Heart left ventricle (tissue), 16 donors: Measurements from ENCODE around the gene MGME1. TPM values are rescaled to one million over a fixed set of nuclear protein-coding genes. Genes with fewer than 3 reads are reported as not detected.

Experiments used
- ATAC-seq, 4 donors: fragments of 200-7000 bp; cut with Tn5 transposase; one replicate each; pipeline ENCODE4 v1.9.1; 2020 to 2022; ENCODE audit warnings: moderate library complexity in 4 of 4, mild to moderate bottlenecking in 3 of 4, moderate number of reproducible peaks in 1 of 4
- DNase-seq, 5 donors: peaks; one replicate each; pipeline ENCODE4 v3.0.0-alpha.2; 2020
- H3K27ac ChIP-seq, 12 donors: fragments of 200-600 bp; sonication (generic) in 4 of 12; one replicate each; pipeline versions ENCODE4 v1.5.0 to v1.8.0; 2016 to 2022; ENCODE audit warnings: mild to moderate bottlenecking in 2 of 12
- H3K27me3 ChIP-seq, 9 donors: fragments of 200-600 bp; sonication (generic) in 2 of 9; one replicate each; pipeline versions ENCODE4 v1.5.1 to v1.8.0; 2016 to 2022; ENCODE audit warnings: mild to moderate bottlenecking in 3 of 9
- H3K36me3 ChIP-seq, 9 donors: fragments of 200-600 bp; sonication (generic) in 2 of 9; one replicate each; pipeline versions ENCODE4 v1.5.0 to v1.8.0; 2018 to 2022; ENCODE audit warnings: mild to moderate bottlenecking in 2 of 9
- H3K4me1 ChIP-seq, 12 donors: fragments of 200-600 bp; sonication (generic) in 4 of 12; one replicate each; pipeline versions ENCODE4 v1.5.0 to v1.8.0; 2016 to 2022; ENCODE audit warnings: mild to moderate bottlenecking in 3 of 12
- H3K4me3 ChIP-seq, 12 donors: fragments of 200-600 bp; sonication (generic) in 4 of 12; one replicate each; pipeline versions ENCODE4 v1.5.0 to v1.8.0; 2017 to 2022; ENCODE audit warnings: mild to moderate bottlenecking in 9 of 12, moderate library complexity in 4 of 12
- H3K9me3 ChIP-seq, 12 donors: fragments of 200-600 bp; sonication (generic) in 4 of 12; one replicate each; pipeline versions ENCODE4 v1.5.0 to v1.8.0; 2016 to 2022; ENCODE audit warnings: mild to moderate bottlenecking in 1 of 12
- CTCF ChIP-seq, 12 donors: fragments of 200-600 bp; sonication (generic) in 4 of 12; IDR thresholded peaks; one replicate each; pipeline versions ENCODE4 v1.5.0 to v1.8.0; 2018 to 2022; ENCODE audit warnings: antibody characterized with exemption in 12 of 12, mild to moderate bottlenecking in 5 of 12
- POLR2A ChIP-seq, 2 donors: fragments of 450-650 bp; IDR thresholded peaks; one replicate each; pipeline ENCODE4 v1.6.1; 2017; ENCODE audit warnings: antibody characterized with exemption in 2 of 2, mild to moderate bottlenecking in 2 of 2, moderate library complexity in 2 of 2
- WGBS, 4 donors: extraction: QIAGEN DNeasy Blood & Tissue Kit in 2 of 4; methylation state at CpG; one replicate each; pipeline versions ENCODE4 v1.1.5 to v1.1.7; 2013 to 2018; 5-methylcytosine and 5-hydroxymethylcytosine counted together
- intact Hi-C, 10 donors: fragments of 100-400 bp; cut with DNase I; formaldehyde crosslinking; loops; one replicate each; pipeline versions ENCODE4 v1.11.1 to v1.14.2; 2022
- polyA plus RNA-seq, 2 donors: library from polyadenylated mRNA; stranded (reverse); fragments of 200-250 nt; gene quantifications; one replicate each; pipeline ENCODE4 v1.2.3, GENCODE V29; 2013
- total RNA-seq, 9 donors: library from RNA; depleted of rRNA in 2 of 9; stranded (reverse); fragments of >200 nt in 2 of 9; fragmentation: NEBNext Ultra II Directional in 3 of 9; extraction: Animal tissue kit (Norgen Biotek cat#: 25700) in 3 of 9; gene quantifications; one replicate each; pipeline versions ENCODE4 v1.1.0 to v1.2.4, GENCODE V29; 2016 to 2023
- donor health status: ischemic (EF 13 %, LVEDD 7.1; RV severe dilation, severe dysfunction).
- donor health status: healthy with polysubstance abuse.
- donor health status: DM: no; HTN: yes; CAD: no.
- donor health status: DM: no; HTN: no; CAD: no.
- donor health status: ischemic (EF 25% LVEDD 6.9; RV normal size, moderate dysfunction).
- donor health status: ischemic (EF 25% LVEDD 5.7; RV mildly dilated, moderate dysfunction).
- donor health status: healthy.
- donor health status: DM: yes; HTN: yes; CAD: no.
- donor health status: ischemic (EF 35%, LVEDD 5.7; RV mildly dilated, moderate dysfunction).
- donor health status: nonischemic (EF 11% LVEDD 7.7; RV severe dilation, severe dysfunction).
- donor health status: DM: yes; HTN: yes; CAD: no.
- donor health status: PGD.
- donor health status: ischemic (EF 29% LVEDD 5.4; RV normal size, mild dysfunction).
- donor health status: nonischemic (EF 23%, LVEDD 6.1; RV moderate dilation, normal function).

Gene MGME1
- total and polyA plus RNA-seq, 11 donors: 7.7 to 22.0 (median 10.9) TPM

- intact Hi-C loops: loop anchor here in 1 of 10 donors (10.0 kb wide), 1 partner anchor 313 kb away; the partner anchor contains the start of gene ZNF133
- H3K36me3 ChIP-seq: peaks cover 0 to 10% (median 9%) of the 10 kb centered on the region in 9 donors
Observed at GRCh38 chr20:17971300-17972013, 2.6 kb downstream of the MGME1 start.

GRCh38 chr20:17972121-17972520 lies 3.3 kb downstream of the MGME1 start:
- Histone ChIP-seq H3K36me3 (peaks cover 0 to 16% (median 12%) of the 10 kb centered on the region in 9 donors), H3K4me1 (peaks cover 0 to 48% (median 41%) of the 10 kb centered on the region in 12 donors), H3K27ac (peak overlapping the region in 2 of 12 donors; percentile 45 to 99), H3K27me3 (no peaks in the 10 kb centered on the region), H3K4me3 (peak overlapping the region in 9 of 12 donors; percentile 20 to 97 (median 90)), H3K9me3 (no peaks in the 10 kb centered on the region)
- WGBS, 4 donors: 64 to 75% (median 71%) methylated on average over 2 of the region's 2 CpGs
- no peak for ATAC-seq
- no peak for TF ChIP-seq POLR2A (IDR thresholded peaks at IDR 0.05)
- no peak for TF ChIP-seq CTCF (IDR thresholded peaks at IDR 0.05)
- DNase-seq: no peak
- intact Hi-C loops: loop anchor here in 1 of 10 donors (10.0 kb wide), 1 partner anchor 313 kb away; the partner anchor contains the start of gene ZNF133

More at GRCh38 chr20:17971300-17972013, 2.6 kb downstream of the MGME1 start:
- Histone ChIP-seq H3K4me3 (peak overlapping the region in 11 of 12 donors; percentile 3 to 97 (median 92)), H3K4me1 (peaks cover 2 to 54% (median 47%) of the 10 kb centered on the region in 12 donors), H3K27ac (peak overlapping the region in 9 of 12 donors; percentile 2 to 100 (median 96)), H3K9me3 (no peaks in the 10 kb centered on the region), H3K27me3 (no peaks in the 10 kb centered on the region)
- 29 to 48% (median 39%) methylated on average over 7 of the region's 7 CpGs for WGBS, 4 donors
- TF ChIP-seq POLR2A (IDR thresholded peaks at IDR 0.05): no peak
- TF ChIP-seq CTCF (IDR thresholded peaks at IDR 0.05): no peak
- no peak for ATAC-seq
- no peak for DNase-seq

- Histone ChIP-seq H3K4me1 (peaks cover 0 to 27% (median 23%) of the 10 kb centered on the region in 12 donors), H3K27me3 (no peaks in the 10 kb centered on the region), H3K4me3 (no peak overlapping the region), H3K36me3 (peaks cover 0 to 44% (median 14%) of the 10 kb centered on the region in 9 donors), H3K27ac (no peak overlapping the region), H3K9me3 (no peaks in the 10 kb centered on the region)
- intact Hi-C loops: loop anchor here in 1 of 10 donors (10.0 kb wide), 1 partner anchor 308 kb away; the partner anchor contains the start of gene ZNF133
- 89 to 96% (median 93%) methylated on average over 6 of the region's 6 CpGs for WGBS, 4 donors
- DNase-seq (no peak), ATAC-seq (no peak)
- TF ChIP-seq POLR2A (IDR thresholded peaks at IDR 0.05) (no peak), CTCF (IDR thresholded peaks at IDR 0.05) (no peak)
Observed at GRCh38 chr20:17976305-17976704, 7.5 kb downstream of the MGME1 start.

GRCh38 chr20:17985388-17986018 lies 16.7 kb downstream of the MGME1 start:
- TF ChIP-seq POLR2A (IDR thresholded peaks at IDR 0.05) (no peak), CTCF (IDR thresholded peaks at IDR 0.05) (no peak)
- WGBS, 4 donors: 90 to 97% (median 94%) methylated on average over 7 of the region's 7 CpGs
- Histone ChIP-seq H3K4me3 (no peak overlapping the region), H3K36me3 (peaks cover 0 to 59% (median 25%) of the 10 kb centered on the region in 9 donors), H3K27me3 (no peaks in the 10 kb centered on the region), H3K27ac (no peak overlapping the region), H3K9me3 (no peaks in the 10 kb centered on the region), H3K4me1 (no peaks in the 10 kb centered on the region)
- ATAC-seq: no peak
- intact Hi-C loops: no loop called here
- DNase-seq: no peak
